SK-N-SH (cell line): ENCODE results near the gene SYT13. TPM values are rescaled to one million over a fixed set of nuclear protein-coding genes. Genes with fewer than 3 reads are reported as not detected.

ENCODE experiments used
- CTCF ChIA-PET: fragments of 300-600, 350-600 bp; formaldehyde crosslinking; extraction: SDS; loops from one replicate; lab custom pipeline; 2021; lab: Yijun Ruan, JAX
- POLR2A ChIA-PET: fragments of 350-600 bp; sonication (Branson Sonifier 250); formaldehyde crosslinking; extraction: SDS; loops from one replicate; lab custom pipeline; 2020; ENCODE audit warnings: antibody characterized with exemption, inconsistent platforms; lab: Yijun Ruan, JAX
- DNase-seq: peaks from one replicate; pipeline ENCODE4 v3.0.0; 2012
- H2AFZ ChIP-seq: fragments of 200-600 bp; sonication (generic); 2 replicates; pipeline ENCODE4 v1.8.1; 2016; ENCODE audit warnings: antibody characterized with exemption, mild to moderate bottlenecking, low read depth
- H3F3A ChIP-seq: fragments of 200-600 bp; sonication (generic); replicated peaks from 2 replicates; pipeline ENCODE3; 2016; ENCODE audit warnings: antibody characterized with exemption, mild to moderate bottlenecking; ENCODE audit not compliant: insufficient read depth
- H3K27ac ChIP-seq, 2 experiments: fragments of 200-500 bp in 1 of 2; fragments of 200-600 bp in 1 of 2; sonication (Bioruptor generic) in 1 of 2; sonication (generic), shearing (Covaris generic) in 1 of 2; 2 replicates each; pipeline versions ENCODE4 v1.5.1 to v1.6.1; 2014 to 2016; ENCODE audit warnings: low read depth in 2 of 2, inconsistent platforms in 1 of 2, low read length in 1 of 2, mild to moderate bottlenecking in 1 of 2, mixed read lengths in 1 of 2
- H3K27me3 ChIP-seq: fragments of 200-600 bp; sonication (generic), shearing (Covaris generic); 2 replicates; pipeline ENCODE4 v1.6.1; 2016; ENCODE audit warnings: mixed run types; ENCODE audit not compliant: insufficient read depth
- H3K36me3 ChIP-seq, 2 experiments: fragments of 200-500 bp in 1 of 2; fragments of 200-600 bp in 1 of 2; sonication (Bioruptor generic) in 1 of 2; sonication (generic) in 1 of 2; replicated peaks in 1 of 2; 2 replicates each; pipeline versions ENCODE3 to v1.5.1; 2014 to 2016; ENCODE audit warnings: low read length in 1 of 2, mild to moderate bottlenecking in 1 of 2; ENCODE audit not compliant: insufficient read depth in 2 of 2, control insufficient read depth in 1 of 2
- H3K4me1 ChIP-seq, 2 experiments: fragments of 200-500 bp in 1 of 2; fragments of 200-600 bp in 1 of 2; sonication (Bioruptor generic) in 1 of 2; sonication (generic), shearing (Covaris generic) in 1 of 2; 2 replicates each; pipeline versions ENCODE4 v1.5.1 to v1.6.1; 2014 to 2016; ENCODE audit warnings: low read depth in 1 of 2, low read length in 1 of 2, mixed run types in 1 of 2; ENCODE audit not compliant: insufficient read depth in 2 of 2, control insufficient read depth in 1 of 2
- H3K4me2 ChIP-seq: fragments of 200-600 bp; sonication (generic), shearing (Covaris generic); 2 replicates; pipeline ENCODE4 v1.6.1; 2017; ENCODE audit warnings: mixed run types
- H3K4me3 ChIP-seq, 2 experiments: fragments of 200-500 bp in 1 of 2; fragments of 200-600 bp in 1 of 2; sonication (Bioruptor generic) in 1 of 2; sonication (generic), shearing (Covaris generic) in 1 of 2; 2 replicates each; pipeline versions ENCODE4 v1.5.1 to v1.8.1; 2014 to 2016; ENCODE audit warnings: low read depth in 2 of 2, inconsistent platforms in 1 of 2, low read length in 1 of 2, mild to moderate bottlenecking in 1 of 2, mixed read lengths in 1 of 2, moderate library complexity in 1 of 2
- H3K79me2 ChIP-seq: fragments of 200-600 bp; sonication (generic); 2 replicates; pipeline ENCODE4 v1.8.1; 2017; ENCODE audit warnings: mild to moderate bottlenecking; ENCODE audit not compliant: insufficient read depth
- H3K9ac ChIP-seq: fragments of 200-600 bp; sonication (generic); 2 replicates; pipeline ENCODE4 v1.6.1; 2017; ENCODE audit warnings: mixed run types
- H3K9me2 ChIP-seq: fragments of 200-600 bp; sonication (generic); 2 replicates; pipeline ENCODE4 v1.6.1; 2017; ENCODE audit warnings: mixed run types
- H3K9me3 ChIP-seq: fragments of 200-600 bp; sonication (generic); 2 replicates; pipeline ENCODE4 v1.6.1; 2017; ENCODE audit warnings: mixed run types, mild to moderate bottlenecking, moderate library complexity
- H4K20me1 ChIP-seq: fragments of 200-600 bp; sonication (generic); 2 replicates; pipeline ENCODE4 v1.6.1; 2017; ENCODE audit warnings: mild to moderate bottlenecking, mixed run types; ENCODE audit not compliant: insufficient read depth
- ELF1 ChIP-seq: IDR thresholded peaks from 2 replicates; pipeline ENCODE4 v1.4.0; 2012
- EP300 ChIP-seq, 2 experiments: IDR thresholded peaks; 2 replicates each; pipeline versions ENCODE4 v1.4.0 to v1.6.1; 2012; ENCODE audit warnings: borderline replicate concordance in 1 of 2, low read depth in 1 of 2, low read length in 1 of 2
- FOSL2 ChIP-seq: IDR thresholded peaks from 2 replicates; pipeline ENCODE4 v1.4.0; 2012; ENCODE audit warnings: low read depth, mild to moderate bottlenecking, moderate library complexity, borderline replicate concordance
- FOXM1 ChIP-seq: IDR thresholded peaks from 2 replicates; pipeline ENCODE4 v1.4.0; 2012; ENCODE audit warnings: low read depth, mild to moderate bottlenecking
- GABPA ChIP-seq: IDR thresholded peaks from 2 replicates; pipeline ENCODE4 v1.4.0; 2012; ENCODE audit warnings: low read depth, mild to moderate bottlenecking
- GATA2 ChIP-seq: sonication (generic); formaldehyde crosslinking; IDR thresholded peaks from 2 replicates; pipeline ENCODE4 v1.5.0; 2020; ENCODE audit warnings: mild to moderate bottlenecking, missing genetic modification reagents
- JUND ChIP-seq: IDR thresholded peaks from 2 replicates; pipeline ENCODE4 v1.4.0; 2012
- MAX ChIP-seq: IDR thresholded peaks from 2 replicates; pipeline ENCODE4 v1.4.0; 2012; ENCODE audit warnings: low read depth
- MEF2A ChIP-seq: IDR thresholded peaks from 2 replicates; pipeline ENCODE4 v1.4.0; 2012; ENCODE audit warnings: low read depth, borderline replicate concordance
- NRF1 ChIP-seq: IDR thresholded peaks from 2 replicates; pipeline ENCODE4 v1.6.1; 2012; ENCODE audit warnings: low read depth, mild to moderate bottlenecking, low read length
- PBX3 ChIP-seq: IDR thresholded peaks from 2 replicates; pipeline ENCODE4; 2012
- RAD21 ChIP-seq: IDR thresholded peaks from 2 replicates; pipeline ENCODE4 v1.6.1; 2012; ENCODE audit warnings: mild to moderate bottlenecking, low read length
- SIN3A ChIP-seq: IDR thresholded peaks from 2 replicates; pipeline ENCODE4 v1.6.1; 2012; ENCODE audit warnings: low read depth, mild to moderate bottlenecking, low read length, moderate library complexity, borderline replicate concordance
- TAF1 ChIP-seq: IDR thresholded peaks from 2 replicates; pipeline ENCODE4 v1.6.1; 2012; ENCODE audit warnings: low read depth, mild to moderate bottlenecking, low read length, moderate library complexity, borderline replicate concordance
- TCF12 ChIP-seq: IDR thresholded peaks from 2 replicates; pipeline ENCODE4 v1.4.0; 2012
- TEAD4 ChIP-seq: IDR thresholded peaks from 2 replicates; pipeline ENCODE4 v1.4.0; 2012; ENCODE audit warnings: mild to moderate bottlenecking, borderline replicate concordance; ENCODE audit not compliant: insufficient read depth
- YY1 ChIP-seq: IDR thresholded peaks from 2 replicates; pipeline ENCODE4 v1.4.0; 2012; ENCODE audit warnings: low read depth, mild to moderate bottlenecking
- WGBS: methylation state at CpG from one replicate; pipeline ENCODE4 v1.1.6; 2017; ENCODE audit warnings: low lambda C conversion rate; 5-methylcytosine and 5-hydroxymethylcytosine counted together
- polyA plus RNA-seq, 3 experiments: library from polyadenylated mRNA; depleted of rRNA; stranded (reverse); fragments of >200 nt; gene quantifications; 2 replicates each; pipeline ENCODE4 v1.2.3, GENCODE V29; 2012
- TF ChIP-seq, protein P1 (sequence below): IDR thresholded peaks from 2 replicates; pipeline ENCODE4 v1.6.1; 2012; ENCODE audit warnings: mild to moderate bottlenecking, low read depth, low read length, moderate library complexity
- TF ChIP-seq, protein P2 (sequence below): IDR thresholded peaks from 2 replicates; pipeline ENCODE4 v1.4.0; 2012; ENCODE audit warnings: low read depth, borderline replicate concordance
- TF ChIP-seq, protein P3 (sequence below): fragments of 150-350 bp; IDR thresholded peaks from 2 replicates; pipeline ENCODE4 v1.6.1; 2016; ENCODE audit warnings: mild to moderate bottlenecking, low read depth, low read length

The SYT13 gene
- polyA plus RNA-seq, 1 of the 3 experiments (the other 2 are of a cell fraction) = not detected

DNA sequence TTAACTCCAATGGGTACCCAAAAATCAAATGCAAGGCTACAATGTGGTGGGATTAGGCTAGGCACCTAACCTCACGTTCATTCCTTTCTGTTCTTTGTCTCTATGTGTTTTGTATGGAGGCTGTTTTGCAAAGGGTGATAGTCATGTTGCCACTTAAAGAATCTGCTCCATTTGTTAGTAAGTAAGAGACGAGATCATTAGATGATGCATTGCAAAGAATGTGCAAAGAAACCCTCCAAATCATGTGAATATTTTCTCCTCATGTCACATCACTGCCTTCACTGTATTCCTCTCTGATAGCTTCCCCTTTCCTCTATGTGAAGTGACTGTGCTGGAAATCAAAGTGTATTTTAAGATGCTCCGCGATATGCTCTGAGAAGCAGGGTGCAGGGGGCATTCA lies 11.9 kb downstream of the SYT13 start:
- DNase-seq = no peak
- Histone ChIP-seq H3K27me3 (peaks cover 6% of the 10 kb centered on the region; the same call in 1 of the 2 replicates), H3K4me3 (no peak overlapping the region), H3K36me3 (no peaks in the 10 kb centered on the region), H3K9ac (no peak overlapping the region), H3K79me2 (no peaks in the 10 kb centered on the region), H3K4me2 (no peak overlapping the region), H3K9me2 (no peaks in the 10 kb centered on the region), H3F3A (no peaks in the 10 kb centered on the region), H2AFZ (no peak overlapping the region), H3K9me3 (no peaks in the 10 kb centered on the region), H3K27ac (no peak overlapping the region), H3K4me1 (no peaks in the 10 kb centered on the region), H4K20me1 (no peaks in the 10 kb centered on the region)
- WGBS = 64% methylated on average over 4 of the region's 4 CpGs
- TF ChIP-seq NRF1 = no peak
- TF ChIP-seq, protein P1, sequence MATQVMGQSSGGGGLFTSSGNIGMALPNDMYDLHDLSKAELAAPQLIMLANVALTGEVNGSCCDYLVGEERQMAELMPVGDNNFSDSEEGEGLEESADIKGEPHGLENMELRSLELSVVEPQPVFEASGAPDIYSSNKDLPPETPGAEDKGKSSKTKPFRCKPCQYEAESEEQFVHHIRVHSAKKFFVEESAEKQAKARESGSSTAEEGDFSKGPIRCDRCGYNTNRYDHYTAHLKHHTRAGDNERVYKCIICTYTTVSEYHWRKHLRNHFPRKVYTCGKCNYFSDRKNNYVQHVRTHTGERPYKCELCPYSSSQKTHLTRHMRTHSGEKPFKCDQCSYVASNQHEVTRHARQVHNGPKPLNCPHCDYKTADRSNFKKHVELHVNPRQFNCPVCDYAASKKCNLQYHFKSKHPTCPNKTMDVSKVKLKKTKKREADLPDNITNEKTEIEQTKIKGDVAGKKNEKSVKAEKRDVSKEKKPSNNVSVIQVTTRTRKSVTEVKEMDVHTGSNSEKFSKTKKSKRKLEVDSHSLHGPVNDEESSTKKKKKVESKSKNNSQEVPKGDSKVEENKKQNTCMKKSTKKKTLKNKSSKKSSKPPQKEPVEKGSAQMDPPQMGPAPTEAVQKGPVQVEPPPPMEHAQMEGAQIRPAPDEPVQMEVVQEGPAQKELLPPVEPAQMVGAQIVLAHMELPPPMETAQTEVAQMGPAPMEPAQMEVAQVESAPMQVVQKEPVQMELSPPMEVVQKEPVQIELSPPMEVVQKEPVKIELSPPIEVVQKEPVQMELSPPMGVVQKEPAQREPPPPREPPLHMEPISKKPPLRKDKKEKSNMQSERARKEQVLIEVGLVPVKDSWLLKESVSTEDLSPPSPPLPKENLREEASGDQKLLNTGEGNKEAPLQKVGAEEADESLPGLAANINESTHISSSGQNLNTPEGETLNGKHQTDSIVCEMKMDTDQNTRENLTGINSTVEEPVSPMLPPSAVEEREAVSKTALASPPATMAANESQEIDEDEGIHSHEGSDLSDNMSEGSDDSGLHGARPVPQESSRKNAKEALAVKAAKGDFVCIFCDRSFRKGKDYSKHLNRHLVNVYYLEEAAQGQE = no peak
- no peak for TF ChIP-seq TAF1
- TF ChIP-seq GATA2 (CRISPR knock-in tag) = no peak
- TF ChIP-seq ELF1 = no peak
- TF ChIP-seq PBX3 = no peak
- TF ChIP-seq TEAD4 = no peak
- TF ChIP-seq MEF2A = no peak
- POLR2A ChIA-PET = no interaction called here
- CTCF ChIA-PET = interaction anchor here (1.1 kb wide), 1 partner anchor 45 kb away, joined by 3 read pairs; no protein-coding TSS in a partner anchor

- Histone ChIP-seq H3K79me2 (no peaks in the 10 kb centered on the region), H3K9ac (no peak overlapping the region), H2AFZ (no peak overlapping the region), H3K4me3 (no peak overlapping the region), H3K9me3 (no peaks in the 10 kb centered on the region), H3K27me3 (peaks cover 2% of the 10 kb centered on the region; the same call in 1 of the 2 replicates), H3K36me3 (no peaks in the 10 kb centered on the region), H3F3A (no peaks in the 10 kb centered on the region), H3K9me2 (no peaks in the 10 kb centered on the region), H3K4me1 (no peaks in the 10 kb centered on the region), H4K20me1 (no peaks in the 10 kb centered on the region), H3K27ac (no peak overlapping the region), H3K4me2 (no peak overlapping the region)
- TF ChIP-seq MAX (no peak), JUND (no peak), MEF2A (no peak), SIN3A (no peak), EP300 (IDR thresholded peaks at IDR 0.05; ENCODE audit: borderline replicate concordance in 1 of 2, low read depth in 1 of 2, low read length in 1 of 2) (no peak), FOXM1 (no peak), GABPA (no peak), TAF1 (no peak), YY1 (no peak), GATA2 (CRISPR knock-in tag) (no peak), RAD21 (no peak), FOSL2 (no peak), TCF12 (no peak)
- TF ChIP-seq, protein P2, sequence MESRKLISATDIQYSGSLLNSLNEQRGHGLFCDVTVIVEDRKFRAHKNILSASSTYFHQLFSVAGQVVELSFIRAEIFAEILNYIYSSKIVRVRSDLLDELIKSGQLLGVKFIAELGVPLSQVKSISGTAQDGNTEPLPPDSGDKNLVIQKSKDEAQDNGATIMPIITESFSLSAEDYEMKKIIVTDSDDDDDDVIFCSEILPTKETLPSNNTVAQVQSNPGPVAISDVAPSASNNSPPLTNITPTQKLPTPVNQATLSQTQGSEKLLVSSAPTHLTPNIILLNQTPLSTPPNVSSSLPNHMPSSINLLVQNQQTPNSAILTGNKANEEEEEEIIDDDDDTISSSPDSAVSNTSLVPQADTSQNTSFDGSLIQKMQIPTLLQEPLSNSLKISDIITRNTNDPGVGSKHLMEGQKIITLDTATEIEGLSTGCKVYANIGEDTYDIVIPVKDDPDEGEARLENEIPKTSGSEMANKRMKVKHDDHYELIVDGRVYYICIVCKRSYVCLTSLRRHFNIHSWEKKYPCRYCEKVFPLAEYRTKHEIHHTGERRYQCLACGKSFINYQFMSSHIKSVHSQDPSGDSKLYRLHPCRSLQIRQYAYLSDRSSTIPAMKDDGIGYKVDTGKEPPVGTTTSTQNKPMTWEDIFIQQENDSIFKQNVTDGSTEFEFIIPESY = no peak
- TF ChIP-seq, protein P3, sequence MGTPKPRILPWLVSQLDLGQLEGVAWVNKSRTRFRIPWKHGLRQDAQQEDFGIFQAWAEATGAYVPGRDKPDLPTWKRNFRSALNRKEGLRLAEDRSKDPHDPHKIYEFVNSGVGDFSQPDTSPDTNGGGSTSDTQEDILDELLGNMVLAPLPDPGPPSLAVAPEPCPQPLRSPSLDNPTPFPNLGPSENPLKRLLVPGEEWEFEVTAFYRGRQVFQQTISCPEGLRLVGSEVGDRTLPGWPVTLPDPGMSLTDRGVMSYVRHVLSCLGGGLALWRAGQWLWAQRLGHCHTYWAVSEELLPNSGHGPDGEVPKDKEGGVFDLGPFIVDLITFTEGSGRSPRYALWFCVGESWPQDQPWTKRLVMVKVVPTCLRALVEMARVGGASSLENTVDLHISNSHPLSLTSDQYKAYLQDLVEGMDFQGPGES = no peak
- 57% methylated on average over 6 of the region's 6 CpGs for WGBS
- DNase-seq = no peak
- ChIA-PET CTCF (interaction anchor here (0.6 to 1.2 kb wide), 2 partner anchors 346 to 1363 kb away, joined by 3 to 4 read pairs; no protein-coding TSS in a partner anchor), POLR2A (no interaction called here)
Observed at GRCh38 chr11:45273509-45273908, 12.6 kb downstream of the SYT13 start.
